ENCODE results near the gene RBMS1.
A peak's percentile ranks its signal among the peaks of the same experiment; 100 is the strongest.

The RBMS1 gene

GRCh38 chr2:160294339-160294803, 199.2 kb downstream of the RBMS1 start:
- no peak for DNase-seq

GRCh38 chr2:160293391-160294091, 200.1 kb downstream of the RBMS1 start:
- no peak for DNase-seq

DNA sequence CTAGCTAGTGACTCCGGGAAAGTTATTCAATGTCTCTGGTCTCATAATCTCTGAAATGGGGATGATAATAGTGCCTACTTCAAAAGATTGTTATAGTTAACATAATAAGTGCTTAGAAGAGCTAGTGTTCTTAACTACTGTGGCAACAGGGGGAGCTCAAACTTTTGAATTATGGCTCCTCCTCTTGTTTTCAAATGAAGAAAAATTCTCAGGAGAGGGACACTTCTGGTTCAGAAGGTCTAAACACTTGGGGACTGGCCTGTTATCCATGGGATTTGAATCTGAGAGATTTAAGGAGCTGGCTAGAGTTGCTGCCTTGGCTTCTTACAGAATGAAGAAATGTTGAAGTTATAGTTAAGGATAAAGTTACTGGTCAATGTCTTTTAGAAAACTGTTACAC, 201.4 kb downstream of the RBMS1 start:
- DNase-seq = no peak

DNA sequence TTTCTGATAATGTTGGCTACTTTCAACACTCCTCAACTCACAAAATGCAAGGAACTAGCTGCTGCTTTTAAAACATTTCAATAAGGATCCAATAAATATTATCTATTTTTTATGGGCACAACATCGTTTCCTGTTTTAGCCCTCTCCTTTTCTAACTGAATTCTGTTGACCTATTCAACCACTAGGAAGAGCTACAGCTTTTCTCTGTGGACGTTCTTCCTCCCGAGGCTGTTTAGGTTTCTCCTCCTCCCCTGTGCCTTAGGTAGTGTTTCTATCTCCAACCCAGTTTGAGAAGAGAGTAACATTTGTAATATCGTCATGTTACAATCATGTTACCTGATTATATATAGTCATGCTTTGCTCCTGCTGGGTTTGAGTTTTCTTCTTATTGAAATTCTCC, 202.2 kb downstream of the RBMS1 start:
- DNase-seq = no peak

DNA sequence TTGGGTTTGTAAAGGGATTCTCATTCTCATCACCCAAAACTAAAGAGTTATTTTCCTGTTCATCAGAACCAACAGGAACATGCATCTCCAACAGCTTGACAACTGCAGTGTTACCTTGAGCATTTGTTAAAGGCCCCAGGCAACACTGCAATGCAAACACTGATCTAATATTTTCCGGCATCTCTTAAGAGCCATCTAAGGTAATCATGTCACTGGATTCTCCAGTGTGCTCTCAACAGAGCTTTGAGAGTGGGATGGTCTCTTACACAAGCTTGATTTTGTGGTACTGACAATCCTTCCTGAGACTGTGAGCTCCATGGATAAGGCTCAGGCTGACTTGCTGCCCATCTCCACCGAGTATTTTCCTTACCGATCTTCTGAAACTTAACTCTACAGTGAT, 203.0 kb downstream of the RBMS1 start:
- DNase-seq = no peak

DNA sequence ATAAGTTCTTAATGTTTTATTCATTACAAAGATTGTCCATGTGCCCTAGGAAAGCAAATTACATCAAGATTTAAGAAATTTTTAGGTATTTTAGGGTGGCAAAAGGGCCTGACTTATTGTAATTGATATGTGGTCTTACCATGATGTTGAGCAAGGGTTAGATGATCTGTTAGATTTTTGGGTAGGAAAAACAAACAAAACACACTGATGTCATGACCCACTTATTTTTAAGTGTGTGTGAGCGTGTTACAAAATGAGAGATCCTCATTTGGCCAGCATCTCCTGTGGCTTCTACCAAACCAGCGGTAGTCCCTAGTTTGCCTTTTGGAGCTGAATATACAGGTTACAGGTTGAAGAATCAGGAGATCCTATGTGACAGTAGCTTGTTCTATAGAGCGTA, 203.8 kb downstream of the RBMS1 start:
- no peak for DNase-seq

DNA sequence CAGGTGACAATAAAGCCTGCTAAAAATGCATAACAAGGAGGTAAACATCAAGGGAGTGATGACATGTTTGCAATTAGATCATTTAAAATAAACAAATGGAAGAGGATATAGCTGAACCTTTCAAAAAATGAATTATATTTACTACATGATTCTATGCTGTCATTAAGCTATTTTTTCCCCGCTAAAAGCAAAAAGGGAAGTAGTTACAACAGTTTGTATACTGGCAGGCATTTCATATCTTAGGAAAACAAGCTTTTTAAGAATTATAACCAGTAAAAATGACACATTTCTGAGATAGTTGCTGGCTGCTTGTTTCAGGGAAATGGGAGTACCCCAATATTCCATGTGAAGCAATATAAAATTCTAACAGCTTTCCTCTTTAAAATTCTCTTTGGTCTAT, 204.5 kb downstream of the RBMS1 start:
- no peak for DNase-seq

DNA sequence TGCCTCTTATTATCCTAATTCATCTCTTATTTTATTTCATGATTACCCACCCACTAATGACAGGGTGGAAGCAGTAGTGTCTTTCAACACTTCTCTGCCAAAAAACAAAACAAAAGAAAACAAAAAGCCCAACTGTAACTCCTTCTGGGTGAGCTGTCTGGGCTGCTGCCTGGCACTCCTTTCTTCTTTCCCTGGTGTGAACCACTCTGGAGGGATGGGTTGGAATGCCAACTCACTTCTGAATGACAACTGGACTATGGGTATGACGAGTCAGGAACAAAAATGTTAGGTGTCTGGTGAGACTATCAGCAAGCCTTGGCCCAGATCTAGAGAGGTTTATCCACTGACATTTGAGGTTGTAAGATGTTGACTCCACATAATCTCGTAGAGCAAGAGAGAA, 205.3 kb downstream of the RBMS1 start:
- no peak for DNase-seq

DNA sequence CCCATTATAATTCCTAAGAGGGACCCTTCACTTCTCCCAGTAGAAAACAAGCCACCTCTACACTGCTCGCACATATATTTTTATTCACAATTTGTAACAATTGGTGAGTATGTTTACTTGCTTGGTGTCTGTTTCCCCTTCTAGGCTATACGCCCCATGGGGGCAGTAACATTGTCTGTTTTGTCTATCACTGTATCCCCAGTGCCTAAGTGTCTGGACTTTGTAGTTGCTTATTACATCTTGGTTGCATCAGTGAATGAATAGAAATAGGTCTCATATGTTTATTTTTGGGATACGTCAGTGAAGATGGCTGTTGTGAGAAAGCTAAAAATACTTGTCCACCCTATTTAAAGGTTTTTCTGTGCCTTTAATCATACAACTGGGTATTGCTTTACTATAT, 206.1 kb downstream of the RBMS1 start:
- no peak for DNase-seq

GRCh38 chr2:160286551-160286950, 207.1 kb downstream of the RBMS1 start:
- DNase-seq = no peak

- no peak for DNase-seq
Measured at GRCh38 chr2:160283675-160284074, 209.9 kb downstream of the RBMS1 start.

- DNase-seq = no peak
Measured at GRCh38 chr2:160282063-160282580, 211.5 kb downstream of the RBMS1 start.

GRCh38 chr2:160281213-160281612, 212.4 kb downstream of the RBMS1 start:
- DNase-seq = no peak

- no peak for DNase-seq
Measured at GRCh38 chr2:160279813-160280465, 213.7 kb downstream of the RBMS1 start.

GRCh38 chr2:160278879-160279177, 214.8 kb downstream of the RBMS1 start:
- DNase-seq = no peak

DNA sequence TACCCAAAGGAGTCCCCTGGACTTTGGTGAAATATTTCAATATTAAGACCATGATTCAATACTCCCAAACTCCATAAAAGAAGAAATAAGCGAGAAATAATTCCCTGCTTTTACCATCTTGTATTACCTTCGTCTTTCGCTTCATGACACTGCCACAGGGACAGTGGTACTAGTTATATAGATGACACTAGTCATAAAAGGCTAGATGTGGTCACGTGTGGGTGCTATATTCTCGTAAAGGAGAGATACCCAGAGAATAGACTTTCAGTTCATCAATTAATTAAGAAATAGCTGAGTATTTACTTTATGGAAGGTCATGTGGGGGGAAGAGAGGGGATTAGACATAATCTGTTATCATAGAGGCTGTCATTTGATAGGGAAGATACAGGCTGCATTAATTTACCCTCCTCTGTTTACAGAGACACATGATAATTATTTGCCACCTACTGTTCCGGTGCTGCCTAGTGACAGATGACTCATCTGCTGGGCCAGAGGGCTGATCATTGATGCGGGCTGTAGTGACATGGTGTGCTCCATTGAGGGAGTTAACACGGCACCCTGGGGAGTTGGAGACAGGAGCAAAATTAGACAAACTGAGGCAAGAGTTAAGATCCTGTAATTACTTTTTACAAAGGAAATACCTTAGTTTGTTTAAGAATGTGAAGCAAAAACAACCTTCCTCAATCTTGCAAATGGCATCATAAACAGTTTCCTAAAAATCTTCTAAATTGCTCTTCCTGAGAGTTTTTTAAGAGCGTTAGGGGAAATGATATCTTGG, 215.3 kb downstream of the RBMS1 start:
- DNase-seq = no peak

DNA sequence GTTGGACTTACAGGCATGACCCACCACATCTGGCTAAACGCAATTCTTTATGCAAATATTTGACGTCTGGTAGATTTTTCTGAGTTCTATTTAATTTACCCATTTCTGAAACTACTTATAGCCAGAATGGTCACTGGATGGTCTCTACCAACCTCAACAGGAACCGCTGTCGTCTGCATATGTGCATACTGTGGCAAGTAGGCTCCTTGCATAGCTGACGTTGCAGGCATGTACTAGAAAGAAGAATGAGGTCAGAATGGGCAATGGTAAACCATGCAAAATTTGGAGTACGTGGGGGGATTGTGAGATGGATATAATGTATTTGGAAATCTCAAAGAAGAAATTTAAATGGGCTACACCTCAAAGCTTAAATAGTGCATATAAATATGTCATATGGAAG, 216.5 kb downstream of the RBMS1 start:
- no peak for DNase-seq

- no peak for DNase-seq
Measured at GRCh38 chr2:160275656-160276055, 218.0 kb downstream of the RBMS1 start.

GRCh38 chr2:160271171-160272086, 222.2 kb downstream of the RBMS1 start:
- no peak for DNase-seq

GRCh38 chr2:160270571-160271113, 223.0 kb downstream of the RBMS1 start:
- no peak for DNase-seq

GRCh38 chr2:160269803-160270570, 223.6 kb downstream of the RBMS1 start:
- peak; percentile 62 for DNase-seq

DNA sequence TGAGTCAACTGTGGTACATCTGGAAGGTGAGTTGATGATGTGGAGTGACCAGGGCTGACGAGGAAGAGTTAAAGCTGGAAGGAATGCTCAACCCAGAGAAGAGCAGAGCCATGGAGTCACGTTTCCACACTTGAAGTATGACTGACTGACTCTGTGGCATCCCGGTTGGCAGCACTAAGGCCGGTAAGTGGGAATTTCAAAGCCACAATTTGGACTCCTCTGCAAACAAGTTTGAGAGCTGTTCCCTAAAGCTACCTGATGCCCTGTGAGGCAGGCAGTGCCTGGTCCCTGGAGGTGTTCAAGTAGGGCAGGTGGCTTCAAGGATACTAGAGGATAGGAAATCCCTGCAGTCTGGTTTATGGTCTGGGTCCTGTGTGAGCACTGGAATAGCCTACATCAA, 224.2 kb downstream of the RBMS1 start:
- DNase-seq = no peak
